Measurements from ENCODE around the gene HOXD3.

The HOXD3 gene

GRCh38 chr2:176122052-176122682 is 34.9 kb upstream of the HOXD3 start:
- no peak for TF ChIP-seq CTCF (IDR thresholded peaks at IDR 0.05; ENCODE audit: insufficient read depth, low read depth, low read length, missing control alignments)
- H3K4me3 ChIP-seq (ENCODE audit: low read length) = no peak overlapping the region
- DNase-seq (ENCODE audit: low read depth) = no peak

GRCh38 chr2:176122683-176123410 is 34.3 kb upstream of the HOXD3 start, which contains the start of gene HOXD9:
Gene HOXD9, plus strand, starts transcription at chr2:176122719. Its CDS starts 50 bp downstream, at chr2:176122769.
- no peak within 1 kb of the TSS for H3K4me3 ChIP-seq (ENCODE audit: low read length)
- no peak for DNase-seq (ENCODE audit: low read depth)
- no peak for TF ChIP-seq CTCF (IDR thresholded peaks at IDR 0.05; ENCODE audit: insufficient read depth, low read depth, low read length, missing control alignments)

GRCh38 chr2:176123411-176124109 is 33.5 kb upstream of the HOXD3 start:
- TF ChIP-seq CTCF (IDR thresholded peaks at IDR 0.05; ENCODE audit: insufficient read depth, low read depth, low read length, missing control alignments) = no peak
- no peak overlapping the region for H3K4me3 ChIP-seq (ENCODE audit: low read length)
- DNase-seq (ENCODE audit: low read depth) = no peak

- DNase-seq (ENCODE audit: low read depth) = no peak
- no peak for TF ChIP-seq CTCF (IDR thresholded peaks at IDR 0.05; ENCODE audit: insufficient read depth, low read depth, low read length, missing control alignments)
- no peak overlapping the region for H3K4me3 ChIP-seq (ENCODE audit: low read length)
These were observed 32.8 kb upstream of the HOXD3 start for GRCh38 chr2:176124110-176124946.

- no peak for DNase-seq (ENCODE audit: low read depth)
- H3K4me3 ChIP-seq (ENCODE audit: low read length) = no peak overlapping the region
- no peak for TF ChIP-seq CTCF (IDR thresholded peaks at IDR 0.05; ENCODE audit: insufficient read depth, low read depth, low read length, missing control alignments)
These were observed 31.9 kb upstream of the HOXD3 start for GRCh38 chr2:176124947-176125771.

- no peak for DNase-seq (ENCODE audit: low read depth)
- TF ChIP-seq CTCF (IDR thresholded peaks at IDR 0.05; ENCODE audit: insufficient read depth, low read depth, low read length, missing control alignments) = no peak
- H3K4me3 ChIP-seq (ENCODE audit: low read length) = no peak overlapping the region
These were observed 31.4 kb upstream of the HOXD3 start for GRCh38 chr2:176125772-176126054.
